Loucy (cell line): ENCODE results near the gene HOMER1.

ENCODE experiments used
- CTCF ChIP-seq: fragments of 200-600 bp; sonication (generic); conservative IDR thresholded peaks from 2 replicates; pipeline ENCODE4 v1.5.1; 2014; ENCODE audit warnings: mild to moderate bottlenecking, antibody characterized with exemption, low read length
- EZH2phosphoT487 ChIP-seq: fragments of 200-600 bp; IDR thresholded peaks from 2 replicates; pipeline ENCODE4 v1.6.1; 2018; ENCODE audit warnings: antibody characterized with exemption, mild to moderate bottlenecking, moderate library complexity, borderline replicate concordance

DNA sequence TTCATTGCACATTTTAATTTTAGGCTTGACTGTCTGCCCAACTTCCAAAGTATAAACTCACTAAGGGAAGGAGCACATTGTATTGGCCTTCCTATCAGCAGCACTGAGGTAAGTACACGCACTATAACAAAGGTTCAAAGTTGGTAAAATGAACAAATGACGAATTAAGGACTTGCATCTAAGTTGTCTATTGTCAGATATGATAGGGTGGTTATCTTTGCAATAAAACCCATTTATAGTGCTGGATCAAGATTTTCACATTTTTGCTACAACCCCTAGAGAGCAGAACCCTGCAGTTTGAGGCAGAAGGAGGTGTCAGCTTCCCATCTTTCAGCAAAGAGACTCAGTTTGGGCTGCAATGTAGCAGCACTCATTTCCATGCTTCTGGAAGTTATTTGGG lies 5.1 kb downstream of the HOMER1 start:
- TF ChIP-seq CTCF (no peak), EZH2phosphoT487 (no peak)
